ENCODE results near the gene TAOK2.

The TAOK2 gene

DNA sequence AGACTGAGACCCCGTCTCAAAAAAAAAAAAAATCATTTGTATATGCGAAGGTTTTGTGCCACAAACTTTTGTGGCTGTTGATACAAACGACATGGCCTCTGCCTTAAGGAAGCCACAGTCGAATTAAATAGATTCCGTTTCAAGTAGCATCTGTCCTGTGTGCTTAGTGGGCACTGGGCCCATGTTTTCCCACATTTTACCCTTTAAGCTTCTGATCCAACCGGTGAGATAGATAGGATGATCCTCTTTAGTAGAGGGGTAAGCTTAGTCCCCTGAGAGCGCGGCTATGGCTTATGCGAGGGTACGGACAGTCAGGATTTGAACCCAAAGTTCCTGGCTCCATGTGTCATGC is 12.6 kb upstream of the TAOK2 start:
- Histone ChIP-seq H2AK5ac (ENCODE audit: low read length, severe bottlenecking) (peak overlapping the region; percentile 81), H3K27me3 (ENCODE audit: control insufficient read depth in 1 of 2, insufficient read depth in 1 of 2, low read length in 2 of 2) (no peaks in the 10 kb centered on the region), H2BK5ac (ENCODE audit: low read depth, low read length, poor library complexity, severe bottlenecking) (no peak overlapping the region), H3K4me1 (ENCODE audit: control insufficient read depth, insufficient read depth, low read depth, low read length) (peaks cover 11% of the 10 kb centered on the region), H2BK120ac (ENCODE audit: low read depth, low read length) (peak overlapping the region; percentile 68), H4K8ac (ENCODE audit: low read length) (peak overlapping the region; percentile 97), H2BK15ac (ENCODE audit: low read depth, poor library complexity, severe bottlenecking) (peak overlapping the region; percentile 67), H3K9me3 (ENCODE audit: control insufficient read depth, low read length) (no peaks in the 10 kb centered on the region), H3K4me2 (ENCODE audit: low read length, poor library complexity, severe bottlenecking) (peak overlapping the region; percentile 73), H3K36me3 (ENCODE audit: control insufficient read depth in 1 of 2, insufficient read depth in 2 of 2, low read depth in 1 of 2, low read length in 2 of 2) (peaks cover 4 to 17% of the 10 kb centered on the region in 2 experiments), H2BK12ac (ENCODE audit: low read length in 2 of 2) (no peak overlapping the region), H3K27ac (ENCODE audit: low read length, poor library complexity, severe bottlenecking) (no peak overlapping the region), H3K14ac (ENCODE audit: low read length in 2 of 2) (no peak overlapping the region), H3K9ac (ENCODE audit: low read length) (peak overlapping the region; percentile 97), H2AFZ (ENCODE audit: low read depth, low read length) (no peak overlapping the region), H3K4ac (ENCODE audit: low read depth in 1 of 2, low read length in 2 of 2) (no peak overlapping the region), H3K18ac (ENCODE audit: low read depth in 1 of 2, low read length in 2 of 2) (peak overlapping the region; percentile 52 to 89), H3K4me3 (ENCODE audit: insufficient read depth in 1 of 2, low read depth in 1 of 2, low read length in 2 of 2) (peak overlapping the region in 1 of 2 experiments; percentile 98), H3K23ac (ENCODE audit: low read length in 2 of 2) (no peak overlapping the region), H3K79me1 (replicated peaks; ENCODE audit: low read length, poor library complexity, severe bottlenecking) (peaks cover 15% of the 10 kb centered on the region), H4K91ac (ENCODE audit: low read length) (peak overlapping the region; percentile 85)
- WGBS = 81% methylated on average over 10 of the region's 10 CpGs
- no peak for DNase-seq

DNA sequence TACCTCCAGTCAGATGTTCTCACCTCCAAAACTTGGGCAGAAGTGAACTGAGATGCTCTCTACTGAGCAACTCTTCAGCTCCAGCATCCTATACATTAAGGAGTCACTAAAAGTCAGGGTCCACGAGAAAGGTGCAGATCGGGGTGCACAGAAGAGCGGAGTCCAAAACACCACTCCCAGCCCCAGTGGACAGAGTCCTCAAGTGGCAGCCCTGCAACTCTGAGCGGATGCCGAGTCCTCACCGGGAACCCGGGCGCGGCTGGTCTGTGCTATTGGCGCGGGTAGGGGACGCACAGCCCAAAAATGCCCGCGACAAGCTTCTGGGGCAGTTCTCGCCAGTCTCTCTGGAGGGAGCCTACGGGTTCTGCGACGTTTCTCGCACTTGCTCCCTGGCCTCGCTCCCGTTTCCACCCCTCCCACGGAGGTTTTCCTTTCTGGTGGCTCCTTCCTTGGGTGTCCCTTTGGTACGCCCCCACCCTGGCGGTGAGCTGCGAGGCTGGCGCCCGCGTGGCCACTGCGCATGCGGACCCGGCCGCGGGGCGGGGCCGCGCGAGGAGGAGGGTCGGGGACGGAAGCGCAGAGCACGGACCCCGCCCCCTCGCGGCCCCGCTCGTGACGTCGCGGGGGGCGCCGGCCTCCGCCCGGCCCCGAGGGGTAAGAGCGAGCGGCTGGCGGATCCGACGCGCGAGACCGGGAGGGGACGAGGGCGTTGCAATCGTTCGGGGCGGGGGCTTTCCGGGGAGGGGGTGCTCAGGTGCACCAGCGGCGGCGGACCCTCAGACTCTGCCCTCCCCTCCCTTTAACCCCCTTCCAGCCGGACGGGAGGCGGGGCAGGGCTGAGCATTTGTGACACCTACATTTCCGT is 12.0 kb upstream of the TAOK2 start, which contains the start of gene TMEM219:
Gene TMEM219 (plus strand): TSS at position 601 of the 865 bp plus-strand sequence. CDS start 1,065 bp downstream, outside the sequence.
- Histone ChIP-seq H2AFZ (ENCODE audit: low read depth, low read length) (peak within 1 kb of the TSS; percentile 58), H2AK5ac (ENCODE audit: low read length, severe bottlenecking) (peak within 1 kb of the TSS; percentile 81)

DNA sequence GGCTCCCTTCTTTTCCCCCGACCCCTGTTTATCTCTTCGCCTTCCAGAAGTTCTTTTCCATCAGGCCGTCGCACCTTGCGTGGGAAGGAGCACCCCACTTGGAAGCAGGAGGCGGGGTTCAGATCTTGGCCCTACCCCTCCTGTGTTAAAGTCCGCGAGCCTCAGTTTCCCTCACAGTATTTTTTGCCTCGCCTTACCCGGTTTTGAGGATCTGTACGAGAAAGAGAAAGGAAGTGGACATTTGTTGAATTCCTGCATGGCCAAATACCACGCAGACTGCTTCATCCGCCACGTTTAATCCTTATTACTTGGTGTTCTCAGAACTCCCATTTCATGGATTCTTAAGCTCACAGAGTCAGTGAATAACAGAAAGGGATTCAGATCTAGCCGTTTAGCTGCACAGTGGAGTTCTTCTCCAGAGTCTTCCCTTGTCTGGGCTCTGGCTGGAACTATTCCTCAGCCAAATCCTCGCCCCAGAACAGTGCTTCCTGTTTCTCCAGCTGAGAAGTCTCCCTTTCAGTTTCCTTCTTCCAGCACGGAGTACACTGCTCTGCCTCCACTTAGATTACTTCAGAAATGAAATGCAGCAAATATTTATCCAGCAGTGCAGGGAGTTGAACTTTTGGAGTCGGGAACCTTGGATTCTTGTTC is 11.2 kb upstream of the TAOK2 start:
- Histone ChIP-seq H3K27me3 (ENCODE audit: control insufficient read depth in 1 of 2, insufficient read depth in 1 of 2, low read length in 2 of 2) (no peaks in the 10 kb centered on the region), H2AK5ac (ENCODE audit: low read length, severe bottlenecking) (peak overlapping the region; percentile 54), H2BK120ac (ENCODE audit: low read depth, low read length) (peak overlapping the region; percentile 11), H2BK5ac (ENCODE audit: low read depth, low read length, poor library complexity, severe bottlenecking) (peak overlapping the region; percentile 83), H3K23ac (ENCODE audit: low read length in 2 of 2) (peak overlapping the region in 1 of 2 experiments; percentile 47), H4K8ac (ENCODE audit: low read length) (peak overlapping the region; percentile 78), H3K9ac (ENCODE audit: low read length) (peak overlapping the region; percentile 97), H3K79me1 (replicated peaks; ENCODE audit: low read length, poor library complexity, severe bottlenecking) (peaks cover 18% of the 10 kb centered on the region), H3K14ac (ENCODE audit: low read length in 2 of 2) (peak overlapping the region in 1 of 2 experiments; percentile 86), H4K91ac (ENCODE audit: low read length) (peak overlapping the region; percentile 30), H3K9me3 (ENCODE audit: control insufficient read depth, low read length) (no peaks in the 10 kb centered on the region), H3K18ac (ENCODE audit: low read depth in 1 of 2, low read length in 2 of 2) (peak overlapping the region; percentile 85 to 92), H2BK15ac (ENCODE audit: low read depth, poor library complexity, severe bottlenecking) (peak overlapping the region; percentile 83), H3K4me1 (ENCODE audit: control insufficient read depth, insufficient read depth, low read depth, low read length) (peaks cover 11% of the 10 kb centered on the region), H3K4me3 (ENCODE audit: insufficient read depth in 1 of 2, low read depth in 1 of 2, low read length in 2 of 2) (peak overlapping the region; percentile 83 to 98), H3K4me2 (ENCODE audit: low read length, poor library complexity, severe bottlenecking) (peak overlapping the region; percentile 71), H2AFZ (ENCODE audit: low read depth, low read length) (no peak overlapping the region), H3K27ac (ENCODE audit: low read length, poor library complexity, severe bottlenecking) (peak overlapping the region; percentile 78), H3K36me3 (ENCODE audit: control insufficient read depth in 1 of 2, insufficient read depth in 2 of 2, low read depth in 1 of 2, low read length in 2 of 2) (peaks cover 7 to 23% of the 10 kb centered on the region in 2 experiments), H3K4ac (ENCODE audit: low read depth in 1 of 2, low read length in 2 of 2) (peak overlapping the region; percentile 65 to 94), H2BK12ac (ENCODE audit: low read length in 2 of 2) (no peak overlapping the region)
- peak; percentile 68 for DNase-seq
- 20% methylated on average over 17 of the region's 18 CpGs for WGBS

More for the DNA sequence above, 12.0 kb upstream of the TAOK2 start, which contains the start of gene TMEM219:
- peak within 1 kb of the TSS; percentile 73 for H3K4me2 ChIP-seq (ENCODE audit: low read length, poor library complexity, severe bottlenecking)
- H3K27me3 ChIP-seq (ENCODE audit: control insufficient read depth in 1 of 2, insufficient read depth in 1 of 2, low read length in 2 of 2) = no peaks in the 10 kb centered on the region
- peak within 1 kb of the TSS; percentile 97 for H3K9ac ChIP-seq (ENCODE audit: low read length)
- H3K14ac ChIP-seq (ENCODE audit: low read length in 2 of 2) = peak within 1 kb of the TSS in 1 of 2 experiments; percentile 86
- peak within 1 kb of the TSS; percentile 85 to 92 for H3K18ac ChIP-seq (ENCODE audit: low read depth in 1 of 2, low read length in 2 of 2)
- peak within 1 kb of the TSS in 1 of 2 experiments; percentile 47 for H3K23ac ChIP-seq (ENCODE audit: low read length in 2 of 2)
- DNase-seq = peak; percentile 87
- H2BK120ac ChIP-seq (ENCODE audit: low read depth, low read length) = peak within 1 kb of the TSS; percentile 68
- H2BK5ac ChIP-seq (ENCODE audit: low read depth, low read length, poor library complexity, severe bottlenecking) = peak within 1 kb of the TSS; percentile 83
- peak within 1 kb of the TSS; percentile 97 for H4K8ac ChIP-seq (ENCODE audit: low read length)
- H4K91ac ChIP-seq (ENCODE audit: low read length) = peak within 1 kb of the TSS; percentile 85
- peaks cover 15% of the 10 kb centered on the region for H3K79me1 ChIP-seq (replicated peaks; ENCODE audit: low read length, poor library complexity, severe bottlenecking)
- peak within 1 kb of the TSS; percentile 12 to 33 for H2BK12ac ChIP-seq (ENCODE audit: low read length in 2 of 2)
- no peaks in the 10 kb centered on the region for H3K9me3 ChIP-seq (ENCODE audit: control insufficient read depth, low read length)
- peak within 1 kb of the TSS; percentile 65 to 94 for H3K4ac ChIP-seq (ENCODE audit: low read depth in 1 of 2, low read length in 2 of 2)
- H3K4me1 ChIP-seq (ENCODE audit: control insufficient read depth, insufficient read depth, low read depth, low read length) = peaks cover 11% of the 10 kb centered on the region
- H2BK15ac ChIP-seq (ENCODE audit: low read depth, poor library complexity, severe bottlenecking) = peak within 1 kb of the TSS; percentile 83
- H3K36me3 ChIP-seq (ENCODE audit: control insufficient read depth in 1 of 2, insufficient read depth in 2 of 2, low read depth in 1 of 2, low read length in 2 of 2) = peaks cover 4 to 18% of the 10 kb centered on the region in 2 experiments
- peak within 1 kb of the TSS; percentile 78 for H3K27ac ChIP-seq (ENCODE audit: low read length, poor library complexity, severe bottlenecking)
- 2% methylated on average over 56 of the region's 75 CpGs for WGBS
- H3K4me3 ChIP-seq (ENCODE audit: insufficient read depth in 1 of 2, low read depth in 1 of 2, low read length in 2 of 2) = peak within 1 kb of the TSS; percentile 83 to 98
